Stromal cell of bone marrow (primary cell): ENCODE results near the gene TMCO6.
"Not testable (repeated sequence)": the region's sequence is repeated elsewhere in the genome, so short reads cannot be mapped to it uniquely, and the experiment has no call there.

Experiments
- DNase-seq: peaks from one replicate; pipeline ENCODE4 v3.0.0-alpha.2; 2012; ENCODE audit warnings: low read depth

Gene TMCO6

DNA sequence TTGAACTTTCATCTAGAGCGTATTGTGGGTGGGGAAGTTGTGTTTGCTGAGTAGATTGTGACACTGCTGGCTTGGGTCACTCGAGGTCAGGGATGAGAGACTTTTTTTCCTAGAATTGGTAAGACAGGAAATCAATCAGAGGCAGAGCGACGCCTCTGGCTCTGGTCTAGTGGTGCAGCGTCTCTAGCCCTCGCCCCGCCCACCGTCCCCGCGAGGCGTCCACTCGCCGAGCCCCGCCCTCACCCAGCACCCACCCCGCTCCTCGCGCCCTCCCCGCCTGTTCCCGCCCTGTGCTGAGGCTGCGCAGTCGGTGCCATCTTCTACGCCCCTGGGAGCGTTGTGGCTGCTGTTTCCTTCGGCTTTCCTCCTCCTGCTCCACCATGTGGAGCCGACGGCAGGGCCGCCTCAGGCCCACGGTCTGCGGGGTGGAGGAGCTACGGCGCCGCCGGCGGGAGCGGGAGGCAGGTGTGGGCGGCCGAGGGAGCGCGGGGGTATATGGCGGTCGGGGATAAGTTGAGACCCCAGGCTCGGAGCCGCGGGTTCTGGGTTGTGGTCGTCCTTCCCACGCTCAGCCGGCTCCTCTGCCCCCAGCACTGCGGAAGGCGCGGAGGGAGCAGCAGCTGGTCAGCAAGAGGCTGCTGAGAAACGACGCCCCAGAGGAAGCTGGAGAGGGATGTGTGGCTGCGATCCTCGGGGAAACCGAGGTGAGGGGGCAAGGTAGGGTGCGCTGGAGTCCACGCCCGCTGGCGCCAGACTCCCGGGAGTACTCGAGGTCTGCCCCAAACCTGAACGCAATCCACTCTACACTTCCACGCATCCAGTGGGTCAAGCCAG is at the start of gene TMCO6:
Gene TMCO6, plus strand, starts transcription at position 304 of the 834 bp plus-strand sequence. Its CDS starts 77 bp downstream, at position 381.
- DNase-seq, result peak; percentile 94

DNA sequence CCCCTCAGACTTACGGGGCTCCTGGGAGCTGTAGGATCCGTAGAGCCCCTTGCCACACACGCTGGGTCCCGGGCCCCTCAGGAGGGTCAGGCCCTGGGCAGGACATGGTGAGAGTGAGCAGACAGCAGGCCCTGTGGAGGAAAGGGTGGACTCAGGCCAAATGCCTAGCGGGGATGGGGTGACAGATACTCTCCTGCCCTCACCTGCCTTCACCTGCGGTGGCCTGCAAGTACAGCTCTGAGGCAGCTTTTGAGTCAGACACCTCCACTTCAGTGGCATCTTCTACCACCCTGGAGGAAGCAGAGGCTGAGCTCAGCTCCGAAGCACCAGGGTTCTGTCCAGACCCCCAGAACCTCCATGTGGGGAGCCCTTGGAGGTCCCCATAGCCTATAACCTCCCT is 48.4 kb upstream of the TMCO6 start:
- no peak for DNase-seq

DNA sequence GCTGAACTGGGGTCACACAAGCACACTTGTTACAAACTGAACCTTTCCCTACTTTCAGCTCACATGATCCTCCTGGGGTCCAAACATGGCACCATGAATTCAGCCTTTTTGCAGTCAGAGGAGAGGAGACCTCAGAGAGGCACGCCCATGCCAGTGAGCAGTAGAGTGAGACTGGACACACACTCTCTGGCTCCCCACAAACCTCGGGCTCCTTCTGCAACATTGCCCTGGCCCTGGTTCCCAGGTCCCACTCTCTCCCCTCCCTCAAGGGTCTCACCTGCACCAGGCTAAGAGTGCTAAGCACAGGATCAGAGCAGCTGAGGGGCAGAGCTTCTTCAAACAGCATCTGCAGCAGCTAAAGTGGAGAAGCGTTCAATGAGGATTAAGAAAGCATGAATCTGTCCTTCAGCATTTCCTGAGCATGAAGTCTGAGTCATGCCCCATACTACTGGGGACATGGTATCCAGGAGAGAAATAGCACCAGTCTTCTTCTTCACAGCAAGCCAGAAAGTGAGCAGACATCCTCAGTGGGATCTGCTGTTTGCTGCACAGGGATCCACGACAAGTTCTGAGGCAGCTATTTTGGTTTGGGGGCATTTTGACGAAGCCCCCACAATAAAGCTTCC is 47.4 kb upstream of the TMCO6 start:
- DNase-seq, result no peak

DNA sequence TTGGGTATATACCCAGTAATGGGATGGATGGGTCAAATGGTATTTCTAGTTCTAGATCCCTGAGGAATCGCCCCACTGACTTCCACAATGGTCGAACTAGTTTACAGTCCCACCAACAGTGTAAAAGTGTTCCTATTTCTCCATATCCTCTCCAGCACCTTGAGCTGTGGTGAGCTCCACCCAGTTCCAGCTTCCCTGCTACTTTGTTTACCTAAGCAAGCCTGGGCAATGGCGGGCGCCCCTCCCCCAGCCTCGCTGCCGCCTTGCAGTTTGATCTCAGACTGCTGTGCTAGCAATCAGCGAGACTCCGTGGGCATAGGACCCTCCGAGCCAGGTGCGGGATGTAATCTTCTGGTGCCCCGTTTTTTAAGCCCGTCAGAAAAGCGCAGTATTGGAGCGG is 46.2 kb upstream of the TMCO6 start:
- DNase-seq, result not testable (repeated sequence)

DNA sequence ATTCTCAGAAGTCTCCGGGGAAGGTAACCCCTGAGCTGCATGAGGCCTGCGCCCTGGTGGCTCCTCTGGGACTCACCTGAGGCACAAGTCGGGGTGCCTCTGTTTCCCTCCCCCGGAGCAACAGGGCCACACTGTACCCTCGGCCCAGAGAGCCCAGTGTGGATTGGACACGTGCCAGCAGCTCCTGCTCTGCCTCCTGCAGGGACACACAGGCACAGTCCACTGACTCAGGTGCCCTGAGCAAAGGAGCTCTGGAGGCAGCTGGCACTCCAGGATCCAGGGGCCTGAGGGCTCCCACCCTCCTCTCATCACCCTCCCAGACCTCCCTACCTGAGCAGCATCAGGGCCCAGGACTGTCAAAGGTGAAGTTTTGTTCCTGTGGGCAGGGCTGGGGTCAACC is 45.1 kb upstream of the TMCO6 start:
- DNase-seq, result no peak

DNA sequence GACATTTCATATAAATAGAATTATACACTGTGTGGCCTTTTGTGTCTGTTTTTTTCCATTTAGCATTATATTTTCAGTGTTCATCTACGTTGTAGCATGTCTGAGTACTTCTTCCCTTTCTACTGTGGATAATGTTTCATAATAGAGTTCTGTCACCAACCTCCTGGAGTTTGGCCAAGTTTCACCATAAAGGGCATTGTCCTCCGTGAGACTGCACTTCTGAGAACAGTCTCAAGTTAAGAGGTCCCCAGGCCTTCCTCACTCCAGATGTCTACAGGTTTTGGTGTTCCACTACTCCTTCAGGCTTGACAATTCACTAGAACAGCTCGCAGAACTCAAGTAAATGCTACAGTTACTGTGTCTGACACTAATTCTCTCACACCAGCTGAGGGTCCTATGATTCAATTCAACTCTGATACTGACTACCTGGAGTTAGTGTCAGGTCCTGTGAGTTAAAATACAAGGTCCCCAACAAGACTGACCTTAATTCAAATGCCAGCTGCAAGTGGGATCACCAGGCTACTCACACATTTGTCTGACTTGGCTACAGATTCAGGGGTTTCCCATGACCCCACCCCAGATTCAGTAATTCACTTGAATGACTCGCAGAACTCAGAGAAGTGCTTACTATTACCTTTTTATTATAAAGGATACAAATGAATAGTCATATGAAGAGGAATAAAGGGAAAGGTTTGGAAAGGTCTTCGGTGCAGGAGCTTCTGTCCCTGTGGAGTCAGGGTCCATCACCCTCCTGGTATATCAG is 43.5 kb upstream of the TMCO6 start:
- DNase-seq, result no peak

DNA sequence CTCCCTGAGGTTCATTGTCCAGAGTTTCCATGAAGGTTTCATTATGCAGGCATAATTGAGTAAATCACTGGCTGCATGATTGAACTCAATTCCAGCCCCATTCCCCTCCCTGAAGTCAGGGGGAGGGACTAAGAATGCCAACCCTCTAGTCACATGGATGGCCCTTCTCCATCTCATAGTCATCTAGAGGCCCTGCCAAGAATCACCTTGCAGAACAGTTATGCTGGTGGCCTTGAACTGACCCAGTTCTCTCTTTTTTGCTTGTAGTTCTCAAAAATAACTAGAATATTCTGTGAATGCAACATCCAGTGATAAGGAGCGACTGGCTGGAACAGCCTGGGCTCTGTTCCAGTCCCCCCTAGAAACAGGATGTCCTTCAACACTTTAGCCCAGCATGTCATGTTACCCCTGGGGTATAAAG is 42.9 kb upstream of the TMCO6 start:
- DNase-seq, result no peak

DNA sequence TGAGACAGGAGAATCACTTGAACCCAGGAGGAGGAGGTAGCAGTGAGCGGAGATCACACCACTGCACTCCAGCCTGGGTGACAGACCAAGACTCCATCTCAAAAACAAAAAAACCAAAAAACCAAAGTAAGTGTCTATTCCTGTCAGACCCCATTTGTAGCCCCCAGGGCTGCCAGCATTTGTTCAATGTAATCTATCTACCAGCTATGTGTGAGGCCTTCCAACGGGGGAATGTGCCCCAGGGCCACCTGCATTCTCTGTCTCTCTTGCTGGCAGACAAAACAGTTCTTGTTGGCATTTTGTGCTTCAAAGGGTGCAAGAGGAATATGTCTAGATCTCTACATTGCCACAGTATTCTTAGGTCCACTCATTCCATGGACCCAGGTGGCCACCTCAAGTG is 40.4 kb upstream of the TMCO6 start:
- no peak for DNase-seq

DNA sequence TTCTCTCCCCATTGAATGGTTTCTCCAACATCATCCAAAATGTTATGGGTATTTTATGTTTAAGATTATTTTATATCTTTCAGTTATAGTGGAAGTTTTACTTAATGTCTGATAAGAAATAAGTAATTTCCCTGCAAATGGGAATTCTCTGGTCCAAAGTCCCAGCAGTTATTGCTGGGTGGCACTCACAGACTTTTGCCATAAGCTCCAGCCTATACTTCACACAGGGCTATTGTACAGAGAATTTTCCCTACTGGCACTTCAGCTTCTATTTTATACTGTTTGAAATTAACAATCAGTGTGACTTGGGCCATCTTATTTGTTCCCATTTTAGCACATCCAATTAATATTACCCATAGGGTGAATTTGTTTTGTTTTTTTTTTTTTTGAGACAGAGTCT is 39.2 kb upstream of the TMCO6 start:
- DNase-seq, result no peak

DNA sequence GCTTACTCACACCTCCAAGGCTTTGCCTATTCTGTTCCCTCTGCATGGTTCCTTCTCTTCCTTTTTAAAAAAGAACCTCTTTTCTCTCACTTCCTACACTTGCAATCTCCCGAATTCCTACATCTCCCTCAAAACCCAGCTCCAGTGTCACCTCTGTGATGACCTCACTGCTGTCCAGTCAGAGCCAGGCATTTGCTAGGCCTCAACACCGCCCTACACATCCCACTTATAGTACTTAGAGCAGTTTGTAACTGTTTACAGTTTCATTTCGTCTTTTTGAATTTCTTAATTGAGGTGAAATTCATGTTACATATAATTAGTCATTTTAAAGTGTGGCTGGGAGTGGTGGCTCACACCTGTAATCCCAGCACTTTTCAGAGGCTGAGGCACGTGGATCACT is 37.1 kb upstream of the TMCO6 start:
- DNase-seq, result no peak

DNA sequence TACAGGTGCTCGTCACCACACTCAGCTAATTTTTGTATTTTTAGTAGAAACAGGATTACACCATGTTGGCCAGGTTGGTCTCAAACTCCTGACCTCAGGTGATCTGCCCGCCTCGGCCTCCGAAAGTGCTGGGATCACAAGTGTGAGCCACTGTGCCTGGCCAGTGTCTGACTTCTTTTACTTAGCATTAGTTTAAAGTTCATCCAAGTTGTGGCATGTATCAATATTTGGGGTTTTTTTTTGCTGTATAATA is 35.9 kb upstream of the TMCO6 start:
- not testable (repeated sequence) for DNase-seq

DNA sequence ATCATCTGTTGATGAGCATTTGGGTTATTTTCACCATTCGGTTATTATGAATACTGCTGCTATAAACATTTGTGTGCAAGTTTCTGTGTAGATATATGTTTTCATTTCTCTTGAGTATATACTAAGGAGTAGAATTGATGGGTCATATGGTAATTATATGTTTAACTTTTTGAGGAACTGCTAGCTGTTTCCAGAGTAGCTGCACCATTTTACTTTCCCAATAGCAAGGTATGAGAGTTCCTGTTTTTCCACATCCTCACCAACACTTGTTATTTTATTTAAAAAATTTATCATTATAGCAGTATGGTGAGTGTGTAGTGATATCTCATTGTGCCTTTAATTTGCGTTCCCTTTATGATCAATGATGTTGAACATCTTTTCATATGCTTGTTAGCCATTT is 35.5 kb upstream of the TMCO6 start:
- no peak for DNase-seq

DNA sequence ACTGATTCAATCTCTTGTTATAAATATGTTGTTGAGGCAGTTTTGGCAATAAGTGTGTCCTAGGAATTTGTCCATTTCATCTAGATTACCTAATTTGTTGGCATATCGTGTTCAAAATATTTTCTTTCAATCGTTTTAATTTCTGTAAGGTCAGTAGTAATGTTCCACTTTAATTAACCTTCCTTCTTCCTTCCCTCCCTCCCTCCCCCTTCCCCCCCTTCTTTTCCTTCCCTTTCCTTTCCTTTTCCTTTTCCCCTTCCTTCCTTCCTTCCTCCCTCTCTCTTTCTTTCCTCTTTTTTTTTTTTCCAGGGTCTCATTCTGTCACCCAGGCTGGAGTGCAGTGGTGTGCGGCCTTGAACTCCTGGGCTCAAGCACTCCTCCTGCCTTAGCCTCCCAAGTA is 33.4 kb upstream of the TMCO6 start:
- no peak for DNase-seq

DNA sequence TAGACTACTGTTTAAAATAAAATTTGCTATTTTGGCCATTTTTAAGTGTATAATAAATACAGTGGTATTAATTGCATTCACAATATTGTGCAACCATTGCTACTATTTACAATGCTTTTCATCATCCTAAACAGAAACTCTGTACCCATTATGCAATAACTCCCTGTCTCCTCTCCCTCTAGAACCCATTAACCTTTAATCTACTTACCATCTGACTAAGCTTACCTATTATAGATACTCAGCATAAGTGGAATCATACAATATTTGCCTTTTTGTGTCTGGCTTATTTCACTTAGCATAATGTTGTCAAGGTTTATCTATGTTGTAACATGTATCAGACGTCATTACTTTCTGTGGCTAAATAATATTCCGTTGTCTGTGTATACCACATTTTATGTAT is 32.2 kb upstream of the TMCO6 start:
- no peak for DNase-seq

DNA sequence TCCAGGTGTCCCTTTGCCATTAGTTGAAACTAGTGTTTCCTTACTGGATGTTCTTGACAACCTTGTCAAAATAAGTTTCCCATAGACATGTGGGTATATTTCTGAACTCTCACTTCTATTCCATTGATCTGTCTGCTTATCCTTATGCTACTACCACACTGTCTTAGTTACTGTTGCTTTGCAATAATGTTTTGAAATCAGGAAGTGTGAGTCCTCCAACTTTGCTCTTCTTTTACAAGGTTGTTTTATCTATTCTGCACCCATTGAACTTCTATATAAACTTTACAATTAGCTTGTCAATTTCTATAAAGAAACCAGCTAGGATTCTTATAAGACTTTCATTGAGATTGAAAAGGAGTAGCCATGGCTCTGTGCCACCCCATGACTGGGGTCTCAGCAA is 30.5 kb upstream of the TMCO6 start:
- no peak for DNase-seq

DNA sequence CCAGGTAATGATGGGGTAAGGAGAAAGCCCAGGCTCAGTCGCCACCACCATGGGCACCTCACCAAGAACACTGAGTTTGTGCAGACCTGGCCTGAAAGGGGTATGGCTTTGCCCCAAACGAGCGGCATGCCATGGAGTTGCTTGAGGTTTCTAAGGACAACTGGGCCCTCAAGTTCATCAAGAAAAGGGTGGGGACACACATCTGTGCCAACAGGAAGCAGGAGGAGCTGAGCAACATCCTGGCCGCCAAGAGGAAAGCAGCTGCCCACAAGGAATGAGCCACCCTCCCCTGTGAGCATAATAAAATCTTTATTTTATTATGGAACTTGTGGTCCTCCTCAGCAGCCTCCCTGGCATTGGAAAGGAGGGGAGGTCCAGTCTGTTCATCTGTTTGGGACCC is 30.1 kb upstream of the TMCO6 start:
- DNase-seq, result no peak

DNA sequence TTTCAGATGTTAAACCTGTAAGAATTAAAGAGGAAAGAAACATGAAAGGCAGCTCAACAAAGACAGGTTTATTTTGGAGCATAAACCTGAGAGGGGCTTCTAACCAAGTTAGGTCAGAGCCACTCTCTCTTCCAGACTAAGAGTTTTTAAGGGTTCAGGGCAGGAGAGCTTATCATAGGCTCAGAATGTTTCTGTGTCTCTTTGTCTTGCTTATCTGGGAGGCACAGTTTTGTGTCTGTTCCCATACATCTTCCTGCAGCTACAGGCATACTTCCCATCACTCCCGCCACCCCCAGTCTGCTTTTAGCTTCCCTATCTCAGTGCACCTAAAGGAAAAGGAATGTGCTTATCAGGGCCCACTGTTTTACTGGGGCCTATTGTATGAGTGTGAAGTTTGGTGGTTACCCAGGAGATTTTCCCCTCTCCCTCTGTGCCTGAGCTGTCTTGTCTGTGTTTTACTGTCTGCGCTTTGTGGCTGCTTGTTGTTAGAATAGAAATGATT is 28.2 kb upstream of the TMCO6 start:
- no peak for DNase-seq

DNA sequence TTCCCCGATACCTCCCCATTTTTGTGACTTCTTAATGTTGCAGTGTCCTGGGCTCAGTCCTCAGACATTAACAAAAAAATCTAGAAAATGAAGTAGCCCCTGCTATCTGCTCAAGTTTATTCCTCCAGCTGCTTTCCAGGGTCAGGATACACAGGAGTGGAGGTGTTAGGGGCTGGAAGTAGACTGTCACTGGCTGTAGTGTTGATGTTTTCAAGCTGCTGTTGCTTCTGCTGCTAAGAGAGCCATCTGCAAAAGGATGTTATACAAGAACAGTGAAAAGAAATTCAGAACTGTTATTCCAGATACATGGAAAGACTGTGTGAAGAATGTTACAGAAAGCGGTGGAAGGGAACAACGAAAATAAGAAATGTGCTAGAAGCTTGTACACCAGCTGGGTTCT is 16.9 kb upstream of the TMCO6 start:
- DNase-seq, result no peak

DNA sequence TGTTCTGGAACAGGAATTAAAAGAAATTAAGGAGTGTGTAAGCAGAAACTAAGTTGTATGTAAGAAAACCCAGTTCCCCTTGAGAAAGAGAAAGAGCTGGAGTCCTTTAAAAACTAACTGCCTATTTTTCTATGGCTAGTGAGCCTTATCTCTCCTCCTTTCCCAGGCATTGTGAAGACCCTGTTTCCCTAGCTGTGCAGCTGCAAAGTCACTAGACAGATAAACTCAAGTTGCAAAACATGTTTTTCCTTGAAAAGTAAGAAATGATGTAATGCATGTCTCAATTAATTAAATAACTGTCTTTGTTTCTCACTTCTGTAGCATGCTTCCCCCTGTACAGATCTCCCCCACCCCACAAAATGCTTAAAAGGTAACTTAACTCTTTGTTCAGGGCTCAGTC is 16.2 kb upstream of the TMCO6 start:
- not testable (repeated sequence) for DNase-seq

DNA sequence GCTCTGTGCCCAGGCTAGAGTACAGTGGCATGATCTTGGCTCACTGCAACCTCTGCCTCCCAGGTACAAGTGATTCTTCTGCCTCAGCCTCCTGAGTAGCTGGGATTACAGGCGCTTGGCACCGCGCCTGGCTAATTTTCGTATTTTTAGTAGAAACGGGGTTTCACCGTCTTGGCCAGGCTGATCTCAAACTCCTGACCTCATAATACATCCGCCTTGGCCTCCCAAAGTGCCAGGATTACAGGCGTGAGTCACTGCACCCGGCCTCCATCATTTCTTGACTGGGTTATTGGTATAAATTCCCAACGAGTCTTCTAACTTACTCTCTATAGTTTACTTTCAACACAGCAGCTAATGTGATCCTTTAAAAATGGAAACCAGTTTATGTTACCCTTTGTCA is 14.4 kb upstream of the TMCO6 start:
- not testable (repeated sequence) for DNase-seq

DNA sequence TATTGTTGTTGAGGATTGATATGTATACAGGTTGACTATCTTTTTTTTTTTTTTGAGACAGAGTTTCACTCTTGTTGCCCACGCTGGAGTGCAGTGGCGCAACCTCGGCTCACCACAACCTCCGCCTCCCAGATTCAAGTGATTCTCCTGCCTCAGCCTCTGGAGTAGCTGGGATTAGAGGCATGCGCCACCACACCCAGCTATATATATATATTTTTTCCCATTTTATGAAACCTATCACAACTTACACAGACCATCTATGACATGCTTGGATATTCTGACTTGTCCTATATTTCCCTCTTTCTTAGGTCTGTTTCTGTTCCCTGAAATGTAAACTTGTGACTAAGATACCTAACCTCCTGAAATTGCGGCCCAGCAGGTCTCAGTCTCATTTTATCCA is 11.3 kb upstream of the TMCO6 start:
- DNase-seq, result no peak

DNA sequence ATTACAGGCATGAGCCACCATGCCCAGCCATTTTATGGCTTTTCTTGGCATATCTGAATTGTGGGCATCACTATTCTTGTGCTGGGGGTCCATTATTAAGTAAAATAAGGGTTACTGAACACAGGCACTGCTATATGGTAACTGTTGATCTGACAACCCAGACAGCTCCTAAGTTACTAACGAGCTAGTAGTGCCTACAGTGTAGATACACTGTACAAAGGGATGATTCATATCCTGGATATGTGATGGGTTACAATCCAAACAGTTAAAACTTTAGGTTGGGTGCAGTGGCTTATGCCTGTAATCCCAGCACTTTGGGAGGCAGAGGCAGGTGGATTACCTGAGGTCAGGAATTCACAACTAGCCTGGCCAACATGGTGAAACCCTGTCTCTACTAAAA is 10.5 kb upstream of the TMCO6 start:
- no peak for DNase-seq
